Osteocyte (in vitro differentiated cells): Measurements from ENCODE around the gene PDZRN3. TPM values are rescaled to one million over a fixed set of nuclear protein-coding genes. Genes with fewer than 3 reads are reported as not detected.

Experiments used
- DNase-seq: peaks from one replicate; pipeline ENCODE4 v3.0.0; 2021; ENCODE audit warnings: mixed read lengths; ENCODE audit not compliant: unreplicated experiment; ENCODE audit errors: extremely low spot score
- H3K27ac Mint-ChIP-seq: one replicate; pipeline ENCODE4 v1.8.0; 2021; ENCODE audit warnings: mild to moderate bottlenecking, mixed read lengths; ENCODE audit not compliant: unreplicated experiment
- H3K27me3 Mint-ChIP-seq: one replicate; pipeline ENCODE4 v1.8.0; 2021; ENCODE audit warnings: mixed read lengths; ENCODE audit not compliant: unreplicated experiment
- H3K36me3 Mint-ChIP-seq: one replicate; pipeline ENCODE4 v1.8.0; 2021; ENCODE audit warnings: mixed read lengths; ENCODE audit not compliant: unreplicated experiment
- H3K4me1 Mint-ChIP-seq: one replicate; pipeline ENCODE4 v1.8.0; 2021; ENCODE audit warnings: mixed read lengths; ENCODE audit not compliant: unreplicated experiment
- H3K4me3 Mint-ChIP-seq: one replicate; pipeline ENCODE4 v1.8.0; 2021; ENCODE audit warnings: mild to moderate bottlenecking, moderate library complexity, mixed read lengths; ENCODE audit not compliant: unreplicated experiment
- H3K9me3 Mint-ChIP-seq: one replicate; pipeline ENCODE4 v1.8.0; 2021; ENCODE audit warnings: mixed read lengths; ENCODE audit not compliant: unreplicated experiment
- total RNA-seq: library from RNA; stranded (reverse); gene quantifications from 2 replicates; pipeline ENCODE4 v1.2.1, GENCODE V29; 2021
- TF ChIP-seq, protein P1 (sequence below): fragments of 200-600 bp; sonication (generic); IDR thresholded peaks from 2 replicates; pipeline ENCODE4 v1.5.0; 2021; ENCODE audit warnings: antibody characterized with exemption, mild to moderate bottlenecking, moderate library complexity

The PDZRN3 gene
- total RNA-seq, 1 donor from 2014 or later = 34.1 TPM

DNA sequence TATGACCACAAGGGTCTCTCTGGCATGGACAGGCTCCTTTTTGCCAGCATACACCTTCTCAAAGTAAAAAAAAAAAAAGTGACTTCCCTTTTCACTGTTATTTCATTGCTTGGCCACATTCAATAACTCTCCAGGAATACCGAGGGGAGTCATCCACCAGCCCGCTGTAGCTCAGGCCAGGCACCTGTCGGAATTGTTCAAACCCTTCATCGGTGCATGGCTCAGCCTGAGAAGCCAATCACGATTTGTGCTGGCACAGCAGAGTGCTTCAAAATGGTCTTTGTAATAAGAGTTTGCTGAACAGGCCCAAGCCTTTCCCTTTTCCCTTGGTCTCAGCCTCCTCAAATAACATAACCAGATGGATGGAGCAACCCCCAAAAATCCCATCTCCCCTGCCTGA, 145.4 kb downstream of the PDZRN3 start:
- peaks cover 9% of the 10 kb centered on the region for H3K4me1 Mint-ChIP-seq
- H3K27me3 Mint-ChIP-seq = no peaks in the 10 kb centered on the region
- no peak overlapping the region for H3K27ac Mint-ChIP-seq
- H3K36me3 Mint-ChIP-seq = peaks cover 12% of the 10 kb centered on the region
- H3K4me3 Mint-ChIP-seq = no peak overlapping the region
- peaks cover 6% of the 10 kb centered on the region for H3K9me3 Mint-ChIP-seq
- TF ChIP-seq, protein P1, sequence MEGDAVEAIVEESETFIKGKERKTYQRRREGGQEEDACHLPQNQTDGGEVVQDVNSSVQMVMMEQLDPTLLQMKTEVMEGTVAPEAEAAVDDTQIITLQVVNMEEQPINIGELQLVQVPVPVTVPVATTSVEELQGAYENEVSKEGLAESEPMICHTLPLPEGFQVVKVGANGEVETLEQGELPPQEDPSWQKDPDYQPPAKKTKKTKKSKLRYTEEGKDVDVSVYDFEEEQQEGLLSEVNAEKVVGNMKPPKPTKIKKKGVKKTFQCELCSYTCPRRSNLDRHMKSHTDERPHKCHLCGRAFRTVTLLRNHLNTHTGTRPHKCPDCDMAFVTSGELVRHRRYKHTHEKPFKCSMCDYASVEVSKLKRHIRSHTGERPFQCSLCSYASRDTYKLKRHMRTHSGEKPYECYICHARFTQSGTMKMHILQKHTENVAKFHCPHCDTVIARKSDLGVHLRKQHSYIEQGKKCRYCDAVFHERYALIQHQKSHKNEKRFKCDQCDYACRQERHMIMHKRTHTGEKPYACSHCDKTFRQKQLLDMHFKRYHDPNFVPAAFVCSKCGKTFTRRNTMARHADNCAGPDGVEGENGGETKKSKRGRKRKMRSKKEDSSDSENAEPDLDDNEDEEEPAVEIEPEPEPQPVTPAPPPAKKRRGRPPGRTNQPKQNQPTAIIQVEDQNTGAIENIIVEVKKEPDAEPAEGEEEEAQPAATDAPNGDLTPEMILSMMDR = no peak
- no peak for DNase-seq

- Mint-ChIP-seq H3K9me3 (peaks cover 6% of the 10 kb centered on the region), H3K4me1 (peaks cover 8% of the 10 kb centered on the region), H3K27ac (no peak overlapping the region), H3K27me3 (no peaks in the 10 kb centered on the region), H3K36me3 (peaks cover 12% of the 10 kb centered on the region), H3K4me3 (no peak overlapping the region)
- no peak for DNase-seq
- TF ChIP-seq, protein P1 = no peak
Observed at GRCh38 chr3:73478858-73479257, 145.9 kb downstream of the PDZRN3 start.

GRCh38 chr3:73475717-73476116, 149.0 kb downstream of the PDZRN3 start:
- no peaks in the 10 kb centered on the region for H3K27me3 Mint-ChIP-seq
- peaks cover 6% of the 10 kb centered on the region for H3K9me3 Mint-ChIP-seq

GRCh38 chr3:73475175-73475574, 149.6 kb downstream of the PDZRN3 start:
- peaks cover 6% of the 10 kb centered on the region for H3K36me3 Mint-ChIP-seq
- TF ChIP-seq, protein P1 = no peak
- H3K9me3 Mint-ChIP-seq = peaks cover 6% of the 10 kb centered on the region
- H3K4me3 Mint-ChIP-seq = no peak overlapping the region
- no peak overlapping the region for H3K27ac Mint-ChIP-seq
- H3K4me1 Mint-ChIP-seq = peaks cover 9% of the 10 kb centered on the region
- H3K27me3 Mint-ChIP-seq = no peaks in the 10 kb centered on the region
- DNase-seq = no peak

More at GRCh38 chr3:73475717-73476116, 149.0 kb downstream of the PDZRN3 start:
- Mint-ChIP-seq H3K4me1 (peaks cover 14% of the 10 kb centered on the region), H3K4me3 (no peak overlapping the region), H3K36me3 (peaks cover 6% of the 10 kb centered on the region), H3K27ac (no peak overlapping the region)
- DNase-seq = no peak
- TF ChIP-seq, protein P1 = no peak

- no peak overlapping the region for H3K4me3 Mint-ChIP-seq
- DNase-seq = no peak
- H3K4me1 Mint-ChIP-seq = peaks cover 9% of the 10 kb centered on the region
- no peaks in the 10 kb centered on the region for H3K27me3 Mint-ChIP-seq
- peaks cover 6% of the 10 kb centered on the region for H3K9me3 Mint-ChIP-seq
- H3K27ac Mint-ChIP-seq = no peak overlapping the region
- peaks cover 6% of the 10 kb centered on the region for H3K36me3 Mint-ChIP-seq
- TF ChIP-seq, protein P1 = no peak
Observed at GRCh38 chr3:73474619-73475018, 150.1 kb downstream of the PDZRN3 start.
